Effector memory CD4-positive, alpha-beta T cell (primary cell): ENCODE results near the gene CSTPP1.

Experiments
- DNase-seq, 3 donors: peaks; one replicate each; pipeline ENCODE4 v3.0.0-alpha.2; 2020
- H3K27ac ChIP-seq: 2 replicates; pipeline ENCODE4 v1.7.0; 2013; ENCODE audit warnings: mild to moderate bottlenecking, low read length, moderate library complexity; ENCODE audit not compliant: insufficient read depth, poor library complexity, severe bottlenecking
- H3K27me3 ChIP-seq: replicated peaks from 2 replicates; pipeline ENCODE4 v1.7.0; 2013; ENCODE audit warnings: mild to moderate bottlenecking, low read length; ENCODE audit not compliant: insufficient read depth, control insufficient read depth, poor library complexity, severe bottlenecking
- H3K36me3 ChIP-seq: 2 replicates; pipeline ENCODE4 v1.7.0; 2013; ENCODE audit warnings: mild to moderate bottlenecking, low read length, moderate library complexity; ENCODE audit not compliant: control insufficient read depth, insufficient read depth
- H3K4me1 ChIP-seq: 2 replicates; pipeline ENCODE4 v1.7.0; 2013; ENCODE audit warnings: low read length, mild to moderate bottlenecking; ENCODE audit not compliant: control insufficient read depth, insufficient read depth, poor library complexity, severe bottlenecking
- H3K4me3 ChIP-seq: 2 replicates; pipeline ENCODE4 v1.7.0; 2013; ENCODE audit warnings: low read length, low read depth, mild to moderate bottlenecking; ENCODE audit not compliant: insufficient read depth, poor library complexity, severe bottlenecking
- H3K9me3 ChIP-seq: 2 replicates; pipeline ENCODE4 v1.7.0; 2013; ENCODE audit warnings: mild to moderate bottlenecking, low read length, moderate library complexity; ENCODE audit not compliant: control insufficient read depth

Gene CSTPP1

DNA sequence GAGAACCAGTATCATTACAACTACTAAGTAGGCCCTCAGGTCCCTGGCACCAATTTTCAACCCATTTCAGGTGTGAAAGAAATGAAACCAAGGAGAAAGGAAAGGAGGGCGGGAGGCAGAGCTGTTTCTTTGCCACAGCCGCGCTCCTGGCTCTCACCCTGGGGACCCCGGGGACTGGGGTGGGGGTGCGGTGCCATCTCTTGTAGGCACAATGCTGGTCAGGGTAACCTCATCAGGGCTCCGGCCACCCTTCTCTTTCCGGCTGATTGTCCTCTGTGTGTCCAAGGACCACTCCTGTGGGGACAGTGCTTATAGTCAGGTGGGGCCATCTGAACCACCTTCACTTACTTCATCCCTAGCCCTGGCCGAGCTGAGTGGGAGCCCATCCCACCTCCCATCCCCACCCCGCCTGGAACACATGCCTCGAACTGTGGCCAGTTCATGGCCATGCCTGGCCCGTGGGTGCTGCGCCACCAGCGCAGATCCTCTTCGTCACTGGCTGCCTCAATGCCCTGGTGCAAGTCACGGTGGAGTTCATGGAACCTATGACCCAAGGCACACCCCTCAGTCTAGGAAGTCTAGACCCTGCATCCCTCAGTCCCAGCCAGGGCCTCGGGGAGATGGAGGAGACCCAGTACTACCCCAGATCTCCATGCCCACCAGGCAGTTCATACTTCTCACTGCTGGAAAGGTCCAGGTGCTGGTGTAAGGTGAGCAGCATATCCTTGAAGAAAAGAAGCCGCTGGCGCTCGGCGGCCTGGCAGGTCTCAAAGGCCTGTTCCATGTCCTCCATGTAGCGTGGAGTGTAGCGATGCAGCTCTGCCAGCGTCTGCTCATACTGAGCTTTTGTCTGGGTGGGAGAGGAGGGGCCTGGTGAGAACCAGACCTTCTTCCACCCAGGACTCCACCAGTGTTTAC, 242.4 kb downstream of the CSTPP1 start:
- H3K4me3 ChIP-seq: no peak overlapping the region
- H3K27ac ChIP-seq: no peak overlapping the region
- peaks cover 7% of the 10 kb centered on the region for H3K27me3 ChIP-seq
- H3K4me1 ChIP-seq: peaks cover 21% of the 10 kb centered on the region
- no peak for DNase-seq
- H3K9me3 ChIP-seq: no peaks in the 10 kb centered on the region
- H3K36me3 ChIP-seq: peaks cover 6% of the 10 kb centered on the region

DNA sequence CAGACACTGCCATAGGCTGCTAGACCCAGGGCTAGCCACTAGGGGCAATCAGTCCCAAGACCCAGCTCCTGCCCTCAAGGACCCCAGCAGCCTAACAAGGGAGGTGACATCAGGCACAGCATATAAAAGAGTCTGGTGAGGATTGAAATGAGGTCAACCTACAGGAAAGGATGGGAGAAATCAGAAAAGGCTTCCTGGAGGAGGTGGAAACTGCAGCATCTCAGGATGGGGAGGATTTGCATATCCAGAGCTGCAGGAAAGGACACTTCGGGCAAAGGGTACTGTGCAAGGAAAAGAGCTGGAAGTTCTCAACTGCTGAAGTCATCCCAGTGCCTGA, 243.1 kb downstream of the CSTPP1 start:
- Histone ChIP-seq H3K4me1 (peaks cover 21% of the 10 kb centered on the region), H3K9me3 (no peaks in the 10 kb centered on the region), H3K4me3 (no peak overlapping the region), H3K36me3 (peaks cover 6% of the 10 kb centered on the region), H3K27ac (no peak overlapping the region), H3K27me3 (peaks cover 13% of the 10 kb centered on the region)
- DNase-seq: no peak

DNA sequence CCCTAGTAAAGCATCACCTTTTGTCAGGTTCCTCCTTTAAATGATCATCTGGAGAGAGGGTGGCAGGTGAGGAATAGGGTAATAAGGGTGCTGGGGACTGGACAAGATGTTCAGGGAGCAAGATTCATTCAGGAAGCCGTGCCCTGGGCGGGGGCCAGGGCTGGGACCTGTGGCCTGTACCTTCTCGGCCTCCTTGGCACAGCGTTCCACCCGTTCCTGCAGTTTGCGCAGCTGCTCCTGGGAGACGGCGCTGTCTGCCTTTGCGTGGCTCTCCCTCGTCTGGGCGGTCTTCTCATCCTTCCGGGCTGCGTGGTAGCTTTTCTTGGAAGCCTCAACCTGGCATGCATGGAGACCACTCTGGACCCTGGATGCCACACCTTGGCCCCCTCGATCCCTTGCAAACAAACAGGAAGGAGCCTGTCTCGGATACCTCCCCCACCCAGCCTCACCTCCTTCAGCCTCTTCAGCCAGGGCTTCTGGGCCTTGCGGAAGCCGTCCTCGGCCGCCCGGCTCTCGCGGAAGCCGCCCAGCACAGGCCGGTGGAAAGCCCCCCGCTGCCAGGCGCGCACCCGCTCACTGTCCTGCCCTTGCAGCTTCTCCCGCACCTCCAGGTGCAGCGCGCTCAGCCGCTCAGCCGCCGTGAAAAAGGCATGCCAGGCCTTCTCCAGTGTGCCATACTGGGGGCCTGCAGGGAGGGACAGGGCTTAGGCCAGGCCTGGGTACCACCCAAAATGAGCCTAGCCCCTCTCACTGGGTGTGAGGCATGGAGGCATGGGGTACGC, 243.6 kb downstream of the CSTPP1 start:
- peaks cover 18% of the 10 kb centered on the region for H3K4me1 ChIP-seq
- no peak overlapping the region for H3K27ac ChIP-seq
- H3K4me3 ChIP-seq: no peak overlapping the region
- no peak for DNase-seq
- H3K36me3 ChIP-seq: peaks cover under 1% of the 10 kb centered on the region
- peaks cover 19% of the 10 kb centered on the region for H3K27me3 ChIP-seq
- H3K9me3 ChIP-seq: no peaks in the 10 kb centered on the region

DNA sequence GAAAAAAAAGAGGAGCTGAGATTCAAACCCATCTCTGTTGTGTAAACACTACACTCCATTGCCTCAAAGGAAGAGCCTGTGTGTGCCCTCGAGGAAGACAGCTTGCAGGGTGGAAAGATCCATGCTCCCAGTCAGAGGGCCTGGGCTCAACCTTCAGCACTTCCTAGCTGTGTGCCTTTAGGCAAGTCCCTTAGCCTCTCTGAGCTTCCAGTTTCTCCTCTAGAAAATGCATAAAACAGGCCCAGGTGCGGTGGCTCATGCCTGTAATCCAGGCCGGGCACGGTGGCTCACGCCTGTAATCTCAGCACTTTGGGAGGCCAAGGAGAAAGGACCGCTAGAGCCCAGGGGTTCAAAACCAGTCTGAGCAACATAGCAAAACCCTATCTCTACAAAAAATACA, 244.7 kb downstream of the CSTPP1 start:
- H3K27me3 ChIP-seq: peaks cover 21% of the 10 kb centered on the region
- no peak overlapping the region for H3K4me3 ChIP-seq
- DNase-seq: no peak
- H3K4me1 ChIP-seq: peaks cover 16% of the 10 kb centered on the region
- no peaks in the 10 kb centered on the region for H3K9me3 ChIP-seq
- H3K36me3 ChIP-seq: no peaks in the 10 kb centered on the region
- H3K27ac ChIP-seq: no peak overlapping the region

DNA sequence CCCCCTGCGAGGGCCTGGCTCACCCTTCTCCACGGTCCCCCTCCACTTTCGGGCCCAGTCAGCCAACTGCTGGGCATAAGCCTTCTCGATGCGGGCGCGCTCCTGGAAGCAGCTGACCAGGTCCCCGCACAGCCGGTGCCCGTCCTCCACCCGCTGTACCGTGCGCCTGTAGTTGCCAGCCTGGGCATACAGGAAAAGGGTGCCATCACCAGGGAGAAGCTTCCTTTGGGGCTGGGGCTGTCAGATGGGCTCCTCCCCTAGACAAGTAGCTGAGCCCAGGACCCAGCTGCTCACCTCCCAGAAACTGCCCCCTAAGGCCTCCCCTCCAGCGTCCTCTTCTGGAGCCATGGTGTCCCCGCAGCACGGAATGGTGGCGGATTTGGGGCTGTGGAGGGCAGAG, 245.8 kb downstream of the CSTPP1 start:
- H3K4me1 ChIP-seq: peaks cover 19% of the 10 kb centered on the region
- DNase-seq: no peak
- peaks cover 24% of the 10 kb centered on the region for H3K27me3 ChIP-seq
- no peak overlapping the region for H3K4me3 ChIP-seq
- H3K36me3 ChIP-seq: no peaks in the 10 kb centered on the region
- H3K9me3 ChIP-seq: no peaks in the 10 kb centered on the region
- H3K27ac ChIP-seq: no peak overlapping the region

DNA sequence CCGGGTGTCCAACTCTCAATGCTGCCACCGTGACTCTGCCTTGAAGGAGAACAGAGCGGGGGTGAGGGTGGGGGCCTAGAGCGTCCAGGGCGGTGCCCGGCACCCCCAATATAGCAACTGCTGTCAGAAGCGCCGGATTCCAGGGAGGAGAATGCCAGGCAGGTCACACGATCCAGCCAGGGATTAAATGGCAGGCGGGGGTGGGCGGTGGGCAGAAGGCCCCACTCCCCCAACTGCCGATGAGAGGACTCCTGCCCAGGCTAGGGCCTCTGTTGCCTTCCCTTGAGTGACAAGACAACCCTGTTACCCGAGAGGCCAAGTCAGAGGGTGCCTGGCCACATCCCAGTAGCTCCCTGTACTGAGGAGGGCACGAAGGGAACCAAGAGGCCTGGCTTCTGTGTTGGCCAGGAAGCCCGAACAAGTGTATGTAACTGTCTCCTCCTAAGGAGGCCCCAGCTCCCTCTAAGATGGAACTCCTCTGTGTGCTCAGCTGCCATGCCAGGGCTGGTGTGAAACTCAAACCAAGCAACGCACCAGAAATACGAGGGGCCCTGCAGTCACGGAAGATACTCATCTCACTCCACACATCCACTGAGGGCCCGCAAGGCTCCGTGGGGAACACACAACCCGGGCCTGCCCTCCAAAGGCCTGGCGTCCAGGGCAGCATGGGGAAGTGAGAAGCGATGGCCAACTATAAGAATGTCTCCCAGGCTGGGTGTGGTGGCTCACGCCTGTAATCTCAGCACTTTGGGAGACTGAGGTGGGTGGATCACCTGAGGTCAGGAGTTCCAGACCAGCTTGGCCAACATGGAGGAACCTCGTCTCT, 246.7 kb downstream of the CSTPP1 start:
- no peak overlapping the region for H3K4me3 ChIP-seq
- peaks cover 24% of the 10 kb centered on the region for H3K27me3 ChIP-seq
- no peaks in the 10 kb centered on the region for H3K36me3 ChIP-seq
- no peaks in the 10 kb centered on the region for H3K9me3 ChIP-seq
- peaks cover 11% of the 10 kb centered on the region for H3K4me1 ChIP-seq
- no peak for DNase-seq
- H3K27ac ChIP-seq: no peak overlapping the region

DNA sequence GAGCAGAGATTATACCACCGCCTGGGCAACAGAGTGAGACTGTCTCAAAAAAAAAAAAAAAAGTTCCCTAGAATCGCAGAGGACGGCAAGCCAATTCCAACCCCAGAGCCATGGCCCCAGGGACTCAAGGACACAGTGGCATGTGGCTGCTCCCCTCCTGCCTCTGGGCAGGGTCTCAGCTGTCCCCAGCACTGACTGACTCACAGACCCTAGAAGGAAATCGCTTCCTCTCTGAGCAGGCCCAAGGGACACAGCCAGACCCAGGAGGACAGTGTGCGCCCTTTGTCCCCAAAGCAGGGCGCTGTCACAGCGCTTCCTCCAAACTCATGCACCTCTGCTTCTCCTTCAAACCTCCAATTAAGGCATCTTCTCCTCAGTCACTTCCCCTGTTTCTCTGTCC, 247.4 kb downstream of the CSTPP1 start:
- Histone ChIP-seq H3K27me3 (peaks cover 24% of the 10 kb centered on the region), H3K27ac (no peak overlapping the region), H3K4me3 (no peak overlapping the region), H3K4me1 (peaks cover 11% of the 10 kb centered on the region), H3K36me3 (no peaks in the 10 kb centered on the region), H3K9me3 (no peaks in the 10 kb centered on the region)
- DNase-seq: no peak

DNA sequence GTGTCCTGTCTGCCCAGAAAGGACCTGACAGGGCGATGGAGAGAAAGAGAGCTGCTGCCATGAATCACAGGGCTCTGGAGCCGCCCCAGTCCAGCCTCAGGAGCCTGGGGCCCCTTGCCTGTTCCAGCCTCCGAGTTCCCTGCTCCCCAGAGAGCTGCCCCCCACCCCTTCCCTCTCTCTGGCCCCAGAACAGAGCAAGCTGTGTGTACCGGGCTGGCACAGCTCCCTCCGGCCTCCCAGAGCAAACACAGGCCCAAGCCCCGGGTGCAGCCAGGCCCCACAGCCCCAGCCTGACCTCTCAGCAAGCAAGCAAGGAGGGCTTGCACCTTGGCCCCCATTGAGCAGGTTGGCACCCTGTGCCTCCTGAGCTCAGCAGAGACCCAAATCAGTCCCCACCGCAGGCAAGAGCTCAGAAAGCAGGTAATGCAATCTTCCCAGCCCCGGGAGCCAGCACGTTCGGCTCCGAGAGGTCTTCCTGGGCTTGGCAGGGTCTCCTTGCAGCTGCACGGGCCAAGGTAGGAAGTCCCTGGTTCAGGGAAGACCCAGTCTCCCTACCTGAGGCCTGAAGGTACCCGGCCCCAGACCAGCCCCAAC, 248.2 kb downstream of the CSTPP1 start:
- Histone ChIP-seq H3K27ac (no peak overlapping the region), H3K4me1 (peaks cover 11% of the 10 kb centered on the region), H3K9me3 (no peaks in the 10 kb centered on the region), H3K4me3 (no peak overlapping the region), H3K27me3 (peaks cover 24% of the 10 kb centered on the region), H3K36me3 (no peaks in the 10 kb centered on the region)
- no peak for DNase-seq

DNA sequence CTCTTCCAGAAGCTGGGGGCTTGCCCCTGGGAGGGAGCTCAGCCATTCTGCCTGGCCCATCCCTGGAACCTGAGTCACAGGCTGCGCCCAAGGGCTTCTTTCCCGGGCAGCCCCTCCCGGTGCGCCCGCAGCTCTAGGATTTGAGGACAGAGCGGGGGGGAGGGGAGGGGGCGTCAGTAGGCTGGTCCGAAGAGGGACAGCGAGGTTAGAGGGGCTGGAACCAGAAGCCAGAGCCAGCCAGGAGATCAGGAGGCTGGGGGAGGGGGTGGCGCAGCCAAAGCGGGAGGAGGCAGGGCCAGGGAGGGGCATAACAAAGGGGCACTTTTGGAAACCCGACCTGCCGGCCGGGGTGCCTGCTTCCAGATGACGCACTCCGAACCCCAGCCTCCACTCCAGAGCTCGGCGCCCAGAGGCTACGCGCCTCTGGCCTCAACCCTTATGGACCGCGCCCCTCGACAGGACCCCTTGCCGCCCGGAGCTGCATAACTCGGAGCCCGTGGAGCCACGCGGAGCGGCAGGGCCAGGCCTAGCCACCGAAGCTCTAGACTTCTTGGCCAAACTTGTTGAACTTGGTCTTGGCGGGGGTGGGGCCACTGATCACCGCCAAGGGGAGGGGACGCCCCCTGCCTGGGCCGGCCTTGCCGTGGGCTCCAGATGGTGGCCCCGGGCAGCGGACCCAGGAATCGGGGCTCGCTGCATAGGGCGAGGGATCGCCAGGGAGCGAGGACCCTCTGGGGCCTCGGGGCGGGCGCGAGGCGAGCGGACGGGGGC, 248.9 kb downstream of the CSTPP1 start:
- Histone ChIP-seq H3K4me1 (peaks cover 11% of the 10 kb centered on the region), H3K27me3 (peaks cover 24% of the 10 kb centered on the region), H3K36me3 (no peaks in the 10 kb centered on the region), H3K4me3 (peak overlapping the region; percentile 58), H3K27ac (no peak overlapping the region), H3K9me3 (no peaks in the 10 kb centered on the region)
- DNase-seq: no peak
